T-helper 2 cell treated with Interferon-gamma antibody and Interleukin-4, amounts not matched to agents 100 ng/mL and 5 ng/mL, for 36 hours (primary cell): ENCODE results near the gene CCDC63. TPM values are rescaled to one million over a fixed set of nuclear protein-coding genes. Genes with fewer than 3 reads are reported as not detected.

Experiments used
- intact Hi-C: fragments of 100-400 bp; cut with micrococcal nuclease; formaldehyde crosslinking; loops from one replicate; pipeline ENCODE4 v1.15.1; 2023
- total RNA-seq: library from RNA; stranded (reverse); gene quantifications from 2 replicates; pipeline ENCODE4 v1.2.3, GENCODE V29; 2022

The CCDC63 gene
- total RNA-seq, 1 donor from 2014 or later = not detected

DNA sequence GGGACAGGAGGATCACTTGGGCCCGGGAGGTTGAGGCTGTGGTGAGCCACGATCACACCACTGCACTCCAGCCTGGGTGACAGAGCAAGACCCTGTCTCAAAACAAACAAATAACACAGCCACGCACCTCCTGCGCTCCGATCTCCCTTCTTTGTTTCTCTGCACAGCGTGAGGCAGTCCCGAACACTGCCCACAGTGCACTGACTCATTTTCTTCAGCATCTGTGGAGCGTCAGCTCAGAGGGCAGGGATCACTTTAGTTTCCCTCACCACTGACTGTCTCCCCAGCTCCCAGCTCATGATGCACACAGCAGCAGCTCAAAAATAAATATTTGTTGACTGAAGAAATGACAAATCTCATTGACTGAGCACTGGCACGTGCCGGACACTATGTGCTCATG lies 74.5 kb downstream of the CCDC63 start:
- intact Hi-C loops = no loop called here

DNA sequence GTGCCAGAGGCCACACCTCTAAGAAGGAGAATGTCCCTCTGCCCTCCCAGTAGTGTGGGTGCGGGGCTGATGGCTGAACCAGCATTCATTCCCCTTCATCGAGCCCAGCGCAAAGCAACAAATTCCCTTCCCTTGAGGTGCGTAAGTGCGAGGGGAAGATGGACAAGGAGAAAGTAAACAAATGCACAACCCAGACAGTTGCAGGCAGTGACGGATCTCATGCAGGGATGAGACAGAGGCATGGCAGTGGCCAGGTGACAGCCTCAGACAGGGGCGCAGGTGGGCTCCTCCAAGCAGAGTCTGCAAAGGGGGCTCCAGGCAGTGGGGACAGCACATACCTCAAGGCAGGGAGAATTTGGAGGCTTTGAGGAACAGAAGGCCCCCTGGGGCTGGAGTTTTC lies 75.9 kb downstream of the CCDC63 start:
- intact Hi-C loops = no loop called here

- intact Hi-C loops = no loop called here
Measured at GRCh38 chr12:110923192-110923591, 76.4 kb downstream of the CCDC63 start.

GRCh38 chr12:110923692-110924334 lies 77.0 kb downstream of the CCDC63 start:
- intact Hi-C loops = no loop called here

DNA sequence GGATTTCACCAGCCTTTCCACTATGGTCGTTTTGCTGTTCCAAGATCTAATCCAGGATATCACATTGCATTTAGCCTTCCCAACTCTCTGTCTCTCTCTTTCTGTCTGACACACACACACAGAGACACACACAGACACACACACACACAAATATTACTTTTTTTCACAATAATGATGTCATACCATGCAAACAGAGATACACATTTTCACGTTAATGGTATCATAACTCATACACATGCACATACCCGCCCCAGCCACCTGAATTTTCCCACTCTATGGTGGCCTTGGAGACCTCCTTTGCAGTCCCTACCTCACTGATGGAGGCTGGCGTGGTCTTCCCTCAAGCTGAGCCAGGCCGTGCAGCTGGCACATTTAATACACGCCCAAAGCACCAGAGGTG lies 80.8 kb downstream of the CCDC63 start:
- intact Hi-C loops = no loop called here

GRCh38 chr12:110928700-110929099 lies 81.9 kb downstream of the CCDC63 start:
- intact Hi-C loops = no loop called here

DNA sequence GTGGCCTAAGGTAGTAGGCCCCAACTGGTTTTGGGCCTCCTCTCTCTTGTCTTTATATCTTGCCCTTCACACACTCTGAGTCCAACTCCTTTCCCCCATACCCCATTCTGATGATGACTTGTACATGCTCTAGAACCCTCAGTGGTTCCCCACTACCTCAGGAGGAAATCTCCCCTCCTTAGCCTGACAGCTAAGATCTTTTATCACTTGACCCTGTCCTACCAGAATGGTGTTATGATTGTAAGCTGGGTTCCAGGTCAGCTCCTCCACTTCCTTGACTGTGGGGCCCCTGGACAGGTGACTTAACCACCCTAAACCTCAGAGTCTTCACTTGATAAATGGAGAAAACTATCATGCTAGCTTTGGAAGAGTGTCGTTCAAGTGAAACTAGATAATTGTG lies 83.0 kb downstream of the CCDC63 start:
- intact Hi-C loops = no loop called here

- intact Hi-C loops = no loop called here
Measured at GRCh38 chr12:110930348-110931314, 83.8 kb downstream of the CCDC63 start.

DNA sequence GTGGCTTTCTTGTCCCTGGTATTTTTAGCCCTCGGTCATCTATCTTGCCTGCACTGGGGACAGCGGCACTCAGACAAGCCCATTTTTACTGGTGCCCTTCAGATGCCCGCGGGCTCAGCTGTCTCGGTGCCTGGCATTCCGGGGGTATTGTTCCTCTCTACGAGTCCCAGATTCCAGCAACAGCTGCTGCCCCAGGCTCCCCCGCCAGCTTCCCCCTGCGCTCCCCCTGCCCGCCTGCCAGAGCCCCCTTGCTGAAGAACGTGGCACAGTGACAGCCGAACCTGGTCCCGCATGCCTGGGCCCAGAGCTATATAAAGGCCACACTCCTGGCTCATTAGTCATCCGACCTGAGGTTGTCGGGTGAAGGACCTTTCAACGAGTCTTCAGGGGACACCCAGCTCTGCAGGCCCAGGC lies 84.5 kb downstream of the CCDC63 start:
- intact Hi-C loops = no loop called here

- intact Hi-C loops = no loop called here
Measured at GRCh38 chr12:110932046-110932445, 85.3 kb downstream of the CCDC63 start.

DNA sequence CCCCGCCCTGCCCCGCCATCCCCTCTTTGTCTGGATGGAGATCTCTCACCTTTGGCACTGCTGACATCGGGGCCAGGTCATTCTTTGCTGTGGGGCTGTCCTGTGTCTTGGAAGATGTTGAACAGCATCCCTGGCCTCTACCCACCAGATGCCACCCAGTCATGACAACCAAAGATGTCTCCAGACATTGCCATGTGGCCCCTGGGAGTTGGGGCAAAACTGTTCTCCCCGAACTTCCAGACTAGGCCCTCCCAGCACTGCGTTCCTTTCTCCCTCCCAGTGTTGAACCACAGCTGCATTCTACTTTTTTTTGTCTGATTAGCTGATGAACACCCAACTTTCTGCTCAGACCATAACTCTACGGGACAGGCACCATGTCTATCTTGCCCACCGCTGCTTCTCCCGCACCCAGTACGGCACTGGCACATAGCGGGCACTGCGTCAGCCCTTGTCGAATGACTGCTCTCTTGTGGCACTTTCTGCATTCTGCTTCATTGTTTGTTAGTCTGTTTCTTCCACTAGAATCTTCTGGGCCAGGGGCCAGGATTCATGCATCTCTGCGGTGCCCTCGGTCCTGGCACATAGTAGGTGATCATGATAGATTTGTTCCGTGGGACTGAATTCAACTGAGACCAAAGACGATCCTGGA lies 86.7 kb downstream of the CCDC63 start:
- intact Hi-C loops = no loop called here

GRCh38 chr12:110934093-110934852 lies 87.5 kb downstream of the CCDC63 start:
- intact Hi-C loops = no loop called here

DNA sequence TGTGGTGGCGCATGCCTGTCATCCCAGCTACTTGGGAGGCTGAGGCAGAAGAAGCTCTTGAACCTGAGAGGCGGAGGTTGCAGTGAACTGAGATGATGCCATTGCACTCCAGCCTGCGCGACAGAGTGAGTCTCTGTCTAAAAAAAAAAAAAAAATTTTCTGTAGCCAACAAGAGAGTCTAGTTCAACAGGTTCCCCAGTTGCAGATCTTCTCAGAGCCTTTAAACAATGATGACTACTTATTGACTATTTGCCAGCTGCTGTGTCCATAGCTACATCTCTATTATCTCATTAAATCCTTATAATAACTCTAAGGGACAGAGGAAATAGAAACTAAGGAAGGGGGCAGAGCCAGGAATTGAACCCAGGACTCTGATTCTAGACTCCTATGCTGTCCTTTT lies 88.8 kb downstream of the CCDC63 start:
- intact Hi-C loops = loop anchor here (5.0 kb wide), 1 partner anchor 362 kb away; no protein-coding TSS in a partner anchor

GRCh38 chr12:110936367-110937103 lies 89.7 kb downstream of the CCDC63 start:
- intact Hi-C loops = loop anchor here (1.0 to 5.0 kb wide), 2 partner anchors 361 to 377 kb away; no protein-coding TSS in a partner anchor

DNA sequence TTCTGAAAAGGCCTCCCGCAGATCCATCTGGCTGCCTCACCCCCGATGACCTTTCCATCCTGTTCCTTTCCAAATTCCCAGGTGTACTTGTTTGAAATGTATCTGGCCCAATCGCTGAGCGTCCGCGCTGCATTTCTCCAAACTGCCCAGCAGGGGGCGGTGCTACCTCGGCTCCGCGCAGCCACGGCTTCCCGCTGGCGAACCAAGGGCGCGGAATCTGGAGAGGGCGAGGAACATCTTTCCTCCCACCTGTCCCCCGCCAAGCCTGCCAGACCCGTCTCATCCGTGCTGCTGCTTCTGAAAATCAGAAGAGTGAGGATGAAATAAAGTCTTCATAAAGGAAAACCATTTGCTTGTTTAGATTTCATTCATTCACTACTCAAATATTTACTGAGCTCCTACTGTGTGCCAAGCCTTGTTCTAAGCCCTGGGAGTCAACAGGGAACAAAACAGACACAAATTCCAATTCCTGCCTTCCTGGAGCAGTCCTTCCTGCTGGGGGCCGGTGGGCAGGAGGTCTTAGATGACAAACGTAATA lies 90.4 kb downstream of the CCDC63 start:
- intact Hi-C loops = loop anchor here (1.0 to 5.0 kb wide), 2 partner anchors 360 to 376 kb away; no protein-coding TSS in a partner anchor

GRCh38 chr12:110940296-110940695 lies 93.5 kb downstream of the CCDC63 start:
- intact Hi-C loops = no loop called here

DNA sequence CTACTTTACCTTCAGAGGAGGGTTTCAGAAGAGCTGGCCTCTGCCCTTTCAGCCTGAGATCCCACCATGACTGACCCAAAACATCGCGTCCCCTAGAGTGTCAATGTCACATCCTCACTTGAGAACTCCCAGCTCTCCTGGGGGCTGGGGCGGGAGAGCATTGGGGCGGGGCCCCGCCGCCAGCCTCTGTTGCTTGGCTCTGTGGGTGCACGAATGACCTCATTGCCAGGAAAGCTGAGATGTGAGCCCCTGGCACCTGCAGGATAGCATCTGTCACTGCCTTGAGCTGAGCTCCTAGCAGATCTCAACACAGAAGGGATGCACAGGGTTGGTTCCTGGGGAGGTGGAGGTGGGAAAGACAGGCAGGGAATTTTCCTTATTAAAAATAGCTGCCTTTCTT lies 94.1 kb downstream of the CCDC63 start:
- intact Hi-C loops = no loop called here

GRCh38 chr12:110941391-110941790 lies 94.6 kb downstream of the CCDC63 start:
- intact Hi-C loops = no loop called here

GRCh38 chr12:110943373-110943772 lies 96.6 kb downstream of the CCDC63 start:
- intact Hi-C loops = no loop called here

DNA sequence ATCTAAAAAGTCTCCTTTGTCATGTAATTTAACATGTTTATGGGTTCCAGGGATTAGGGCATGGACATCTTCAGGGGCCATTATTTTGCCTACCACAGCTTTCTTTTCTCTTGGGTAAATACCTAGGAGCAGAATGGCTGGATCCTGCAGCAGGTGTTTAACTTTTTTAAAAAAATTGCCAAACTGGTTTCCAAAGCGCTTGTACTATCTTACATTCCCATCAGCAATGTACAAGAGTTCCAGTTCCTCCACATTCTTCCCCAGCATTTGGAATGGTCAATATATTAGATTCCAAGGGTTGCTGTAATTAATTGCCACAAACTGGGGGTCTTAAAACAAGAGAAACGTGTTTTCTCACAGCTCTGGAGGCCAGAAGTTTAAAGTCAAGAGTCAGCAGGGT lies 101.3 kb downstream of the CCDC63 start:
- intact Hi-C loops = no loop called here
